Erythroblast (primary cell): Measurements from ENCODE around the gene FBXO48.

Source experiments
- GATA1 ChIP-seq: IDR thresholded peaks from 2 replicates; pipeline ENCODE4 v1.6.1; 2011; ENCODE audit warnings: low read depth, mild to moderate bottlenecking, control low read depth, low read length, moderate library complexity
- POLR2A ChIP-seq: IDR thresholded peaks from 2 replicates; pipeline ENCODE4 v1.6.1; 2011; ENCODE audit warnings: mild to moderate bottlenecking, low read length

- TF ChIP-seq POLR2A (no peak), GATA1 (no peak)
Observed at GRCh38 chr2:68453761-68454360, 13.2 kb downstream of the FBXO48 start.
